ENCODE results near the gene C11orf68.

- TF ChIP-seq POLR2AphosphoS5 (IDR thresholded peaks at IDR 0.05; ENCODE audit: low read depth, low read length) = no peak
- TF ChIP-seq TAF1 (IDR thresholded peaks at IDR 0.05; ENCODE audit: borderline replicate concordance, insufficient read depth, low read length) = no peak
- TF ChIP-seq REST (IDR thresholded peaks at IDR 0.05; ENCODE audit: insufficient read depth in 1 of 2, low read depth in 2 of 2, low read length in 2 of 2) = no peak
These were observed 34.2 kb downstream of the C11orf68 start for GRCh38 chr11:65884716-65885092.

Measured in PFSK-1 (cell line).